Anterior cingulate cortex (tissue), 58 donors: Measurements from ENCODE around the gene SPO11.
"Not testable (repeated sequence)": the region's sequence is repeated elsewhere in the genome, so short reads cannot be mapped to it uniquely, and the experiment has no call there.

Source experiments
- DNase-seq, 58 donors: peaks; one replicate each; lab custom pipeline; 2025; lab: John Stamatoyannopoulos, UW

The SPO11 gene

DNA sequence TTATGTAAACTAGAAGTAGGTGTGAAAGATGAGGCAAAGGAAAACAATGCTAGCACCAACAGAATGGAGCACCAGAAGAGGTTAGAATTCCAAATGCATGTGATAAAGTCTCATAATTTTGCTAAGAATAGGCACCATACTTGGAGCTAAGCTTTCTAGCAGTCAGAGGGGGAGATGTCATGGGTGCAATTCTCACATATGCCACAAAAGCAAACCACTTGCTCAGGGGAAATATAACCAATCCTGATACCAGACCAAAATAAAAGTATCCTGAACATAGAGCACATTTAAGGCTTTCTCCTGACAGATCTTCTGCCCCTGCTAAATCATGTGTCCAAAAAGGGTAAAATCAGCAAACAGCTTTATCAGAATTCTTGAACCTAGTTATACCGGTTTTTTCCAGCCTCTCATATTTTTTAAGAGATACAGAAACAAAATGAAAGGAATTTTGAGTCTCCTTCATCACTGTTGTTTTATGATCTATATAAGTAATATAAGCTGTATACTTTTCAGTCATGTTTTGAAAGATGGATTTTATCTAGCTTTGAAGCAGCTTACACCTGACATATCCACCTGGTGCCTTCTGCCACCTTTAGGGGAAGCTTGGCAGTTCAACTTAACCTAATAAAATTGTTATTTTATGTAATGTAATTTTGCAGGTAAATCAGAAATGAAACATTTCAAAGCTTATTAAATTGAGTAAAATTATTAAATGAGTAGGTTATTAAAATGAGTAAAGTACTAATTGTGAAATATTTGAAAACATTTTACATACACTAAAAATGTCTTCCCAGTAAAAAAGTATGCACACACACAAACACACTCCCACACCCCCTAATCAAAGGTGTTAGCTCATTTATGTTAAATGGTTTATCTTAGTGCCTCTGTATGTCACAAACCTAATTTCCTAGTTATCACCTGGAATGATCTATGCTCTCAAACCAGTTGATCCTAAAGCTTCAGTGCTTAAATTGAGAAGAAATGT lies 2.8 kb downstream of the SPO11 start:
- no peak for DNase-seq

DNA sequence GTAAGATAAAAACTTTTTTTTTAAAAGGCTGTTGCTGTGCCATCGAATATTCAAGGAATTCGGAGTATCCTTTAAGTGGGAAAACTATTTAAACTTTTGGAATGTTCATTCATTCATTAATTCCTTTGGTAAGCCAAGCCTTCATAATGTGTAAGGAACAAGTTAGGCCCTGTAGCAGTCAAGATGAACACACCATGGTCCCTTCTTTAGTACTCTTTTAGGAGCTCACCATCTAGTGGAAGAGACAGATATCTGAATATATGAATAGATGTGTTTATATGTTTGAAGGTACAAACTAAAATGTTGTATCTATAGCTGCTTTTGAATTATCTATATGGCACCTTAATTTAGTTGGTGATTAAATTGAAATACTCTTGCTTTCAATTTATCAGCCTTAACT lies 5.8 kb downstream of the SPO11 start:
- no peak for DNase-seq

DNA sequence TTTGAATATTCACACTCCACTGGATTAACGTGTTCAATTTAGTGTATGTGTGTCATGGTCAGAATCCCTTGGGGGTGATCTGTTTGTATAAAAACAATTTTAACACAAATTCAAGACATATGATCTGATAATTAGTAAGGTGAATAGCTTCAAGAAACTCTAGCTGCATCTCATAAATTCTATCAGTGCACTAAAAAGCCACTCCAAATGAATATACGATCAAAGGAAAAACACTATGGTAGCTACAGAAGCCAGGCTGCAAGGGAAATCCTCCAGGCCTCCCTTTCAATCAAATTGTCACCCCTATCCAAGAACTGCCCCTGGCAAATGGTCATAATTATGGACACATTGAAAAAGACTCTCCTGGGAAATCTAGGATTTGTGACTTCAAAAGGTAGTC lies 12.1 kb downstream of the SPO11 start:
- DNase-seq = no peak

DNA sequence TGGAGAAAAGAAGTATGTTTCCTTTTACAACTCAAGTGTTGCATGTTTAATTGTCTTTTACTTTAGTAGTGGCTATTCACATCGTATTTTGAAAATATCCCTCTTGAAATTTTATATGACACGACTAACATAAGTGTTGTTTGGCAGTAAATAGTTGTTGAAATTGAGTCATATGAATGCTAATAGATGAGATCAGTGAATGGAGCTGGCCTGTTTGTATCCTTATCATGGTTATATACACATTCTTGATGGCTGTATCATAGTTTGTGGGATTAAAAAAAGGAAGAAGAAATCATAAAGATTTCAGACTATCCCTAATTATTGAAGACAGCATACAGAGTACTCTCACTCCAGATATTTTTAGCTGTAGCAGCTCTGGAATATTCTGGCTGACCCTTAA lies 13.2 kb downstream of the SPO11 start:
- DNase-seq = no peak

DNA sequence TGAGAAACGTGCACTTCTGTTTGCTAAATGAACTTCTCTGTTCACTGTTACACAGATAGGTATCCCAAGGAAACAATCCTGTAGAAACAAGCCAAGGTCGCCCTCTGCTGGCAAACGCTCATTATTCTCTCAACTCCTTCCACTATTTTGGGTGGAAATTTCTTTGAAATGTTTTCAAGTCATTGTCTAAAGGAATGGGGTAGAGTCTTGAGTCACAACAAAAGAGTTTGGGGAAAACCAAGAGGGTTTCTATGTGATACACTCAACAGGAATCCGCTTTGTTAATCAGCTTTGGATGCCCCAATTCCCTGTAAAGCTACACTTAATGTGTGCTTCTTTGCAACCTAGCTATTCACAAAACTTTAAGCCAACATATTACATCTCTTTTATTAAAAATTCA lies 16.9 kb downstream of the SPO11 start:
- peak in 48 of 58 donors; percentile 7 to 90 (median 44) for DNase-seq

DNA sequence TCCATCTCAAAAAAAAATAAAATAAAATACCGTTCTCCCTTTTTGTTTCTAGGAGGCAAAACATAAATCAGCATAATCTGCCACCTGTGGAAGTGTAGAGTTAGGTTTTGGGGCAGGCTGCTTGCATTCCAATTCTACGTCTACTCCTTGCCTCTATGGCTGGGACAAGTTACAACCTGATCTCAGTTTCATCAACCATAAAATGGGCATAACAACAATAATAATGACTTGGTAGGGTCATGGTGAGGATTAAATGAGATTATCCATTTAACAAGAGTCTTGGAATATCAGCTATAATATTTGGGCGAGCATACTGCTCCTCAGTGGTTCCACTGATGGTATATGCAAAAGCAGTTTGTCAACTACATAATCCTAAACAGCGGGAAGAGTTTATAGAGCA lies 17.8 kb downstream of the SPO11 start:
- no peak for DNase-seq

DNA sequence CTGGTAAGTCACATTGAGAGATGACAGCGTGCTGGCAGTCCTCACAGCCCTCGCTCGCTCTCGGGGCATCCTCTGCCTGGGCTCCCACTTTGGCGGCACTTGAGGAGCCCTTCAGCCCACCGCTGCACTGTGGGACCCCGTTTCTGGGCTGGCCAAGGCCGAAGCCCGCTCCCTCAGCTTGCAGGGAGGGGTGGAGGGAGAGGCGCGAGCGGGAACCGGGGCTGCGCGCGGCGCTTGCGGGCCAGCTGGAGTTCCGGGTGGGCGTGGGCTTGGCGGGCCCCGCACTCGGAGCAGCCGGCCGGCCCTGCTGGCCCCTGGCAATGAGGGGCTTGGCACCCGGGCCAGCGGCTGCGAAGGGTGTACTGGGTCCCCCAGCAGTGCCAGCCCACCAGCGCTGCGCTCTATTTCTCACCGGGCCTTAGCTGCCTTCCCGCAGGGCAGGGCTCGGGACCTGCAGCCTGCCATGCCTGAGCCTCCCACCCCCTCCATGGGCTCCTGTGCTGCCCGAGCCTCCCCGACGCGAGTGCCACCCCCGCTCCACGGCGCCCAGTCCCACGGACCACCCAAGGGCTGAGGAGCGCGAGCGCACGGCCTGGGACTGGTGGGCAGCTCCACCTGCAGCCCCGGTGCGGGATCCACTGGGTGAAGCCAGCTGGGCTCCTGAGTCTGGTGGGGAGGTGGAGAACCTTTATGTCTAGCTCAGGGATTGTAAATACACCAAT lies 18.8 kb downstream of the SPO11 start:
- DNase-seq = not testable (repeated sequence)

DNA sequence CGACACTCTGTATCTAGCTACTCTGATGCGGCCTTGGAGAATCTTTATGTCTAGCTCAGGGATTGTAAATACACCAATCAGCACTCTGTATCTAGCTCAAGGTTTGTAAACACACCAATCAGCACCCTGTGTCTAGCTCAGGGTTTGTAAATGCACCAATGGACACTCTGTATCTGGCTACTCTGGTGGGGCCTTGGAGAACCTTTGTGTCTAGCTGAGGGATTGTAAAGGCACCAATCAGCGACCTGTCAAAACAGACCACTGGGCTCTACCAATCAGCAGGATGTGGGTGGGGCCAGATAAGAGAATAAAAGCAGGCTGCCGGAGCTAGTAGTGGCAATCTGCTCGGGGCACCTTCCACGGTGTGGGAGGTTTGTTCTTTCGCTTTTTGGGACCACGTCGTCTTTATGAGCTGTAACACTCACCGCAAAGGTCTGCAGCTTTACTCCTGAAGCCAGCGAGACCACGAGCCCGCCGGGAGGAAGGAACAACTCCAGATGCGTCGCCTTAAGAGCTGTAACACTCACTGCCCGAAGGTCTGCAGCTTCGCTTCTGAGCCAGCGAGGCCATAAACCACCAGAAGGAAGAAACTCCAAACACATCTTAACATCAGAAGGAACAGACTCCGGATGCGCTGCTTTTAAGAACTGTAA lies 19.4 kb downstream of the SPO11 start:
- not testable (repeated sequence) for DNase-seq

DNA sequence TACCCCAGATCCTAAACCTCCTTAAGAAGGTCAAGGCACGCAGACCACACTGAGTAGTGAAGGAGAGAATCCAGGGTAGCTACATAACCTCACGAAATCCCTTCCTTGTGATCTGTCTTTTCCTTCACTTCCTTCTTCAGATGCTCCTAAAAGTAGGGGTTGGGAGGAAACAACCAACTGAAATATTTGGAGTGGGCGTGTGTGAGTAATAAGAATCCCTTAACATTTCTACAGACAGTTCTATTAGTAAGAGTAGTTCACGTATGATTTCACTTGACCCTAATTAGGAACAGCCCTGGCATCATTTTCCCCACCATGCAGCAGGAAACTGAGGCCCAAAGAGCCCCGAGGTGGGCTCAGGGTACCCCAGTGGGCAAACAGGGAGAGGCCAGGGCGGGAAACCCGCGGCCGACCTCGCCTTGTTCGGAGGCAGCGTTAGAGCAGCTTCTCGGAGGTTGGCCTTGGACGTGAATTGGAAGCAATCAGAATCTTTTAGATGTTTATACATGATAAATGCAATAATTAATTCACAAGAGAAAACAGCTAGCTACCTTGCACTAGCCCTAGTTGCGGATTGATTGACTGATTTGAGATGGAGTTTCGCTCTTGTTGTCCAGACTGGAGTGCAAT lies 20.6 kb downstream of the SPO11 start:
- no peak for DNase-seq

DNA sequence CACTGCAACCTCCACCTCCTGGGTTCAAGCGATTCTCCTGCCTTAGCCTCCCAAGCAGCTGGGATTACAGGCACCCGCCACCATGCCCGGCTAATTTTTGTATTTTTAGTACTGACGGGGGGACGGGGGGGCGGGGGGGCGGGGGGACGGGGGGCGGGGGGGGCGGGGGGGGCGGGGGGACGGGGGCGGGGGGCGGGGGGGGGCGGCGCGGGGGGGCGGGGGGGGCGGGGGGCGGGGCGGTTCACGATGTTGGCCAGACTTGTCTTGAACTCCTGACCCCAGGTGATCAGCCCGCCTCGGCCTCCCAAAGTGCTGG lies 21.1 kb downstream of the SPO11 start:
- DNase-seq = not testable (repeated sequence)

DNA sequence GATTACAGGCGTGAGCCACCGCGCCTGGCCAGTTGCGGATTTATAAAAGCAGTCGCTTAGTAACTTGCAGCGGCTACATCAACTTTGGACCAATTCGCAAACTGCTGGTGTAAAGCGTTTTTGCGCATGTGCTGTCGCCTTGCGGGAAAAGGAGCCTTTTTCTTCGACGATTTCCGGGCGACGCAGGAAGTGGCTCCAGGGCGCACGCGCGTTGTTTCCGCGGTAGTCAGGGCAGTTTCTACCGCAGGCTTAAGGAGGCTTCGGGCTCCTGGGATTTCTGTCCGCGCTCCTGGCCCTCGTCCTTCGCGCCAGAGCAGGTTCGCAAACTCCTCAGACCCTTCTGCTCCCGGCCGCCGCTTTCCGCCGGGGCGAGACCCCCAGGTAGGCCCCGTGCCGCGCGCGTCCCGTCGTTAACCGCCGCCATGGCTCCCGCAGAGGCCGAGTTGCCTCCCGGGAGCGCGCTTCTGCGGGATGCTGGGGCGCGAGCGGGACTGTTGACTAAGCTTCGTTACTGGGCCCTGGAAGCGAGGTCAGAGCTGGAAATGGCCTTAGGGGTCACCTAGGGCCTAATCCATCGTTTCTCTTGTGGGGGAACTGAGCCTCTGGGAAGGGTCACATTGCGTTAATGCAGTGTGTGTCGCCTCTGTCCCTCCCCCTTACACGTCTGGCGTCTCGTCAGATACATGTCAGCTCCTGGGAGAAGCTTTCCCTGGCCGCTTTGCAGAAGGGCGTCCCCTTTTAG lies 21.6 kb downstream of the SPO11 start, which contains the start of gene RAE1:
RAE1 (plus strand) TSS at position 214 of the 742 bp plus-strand sequence. CDS start 2,784 bp downstream, outside the sequence.
- peak; percentile 17 to 97 (median 86) for DNase-seq

DNA sequence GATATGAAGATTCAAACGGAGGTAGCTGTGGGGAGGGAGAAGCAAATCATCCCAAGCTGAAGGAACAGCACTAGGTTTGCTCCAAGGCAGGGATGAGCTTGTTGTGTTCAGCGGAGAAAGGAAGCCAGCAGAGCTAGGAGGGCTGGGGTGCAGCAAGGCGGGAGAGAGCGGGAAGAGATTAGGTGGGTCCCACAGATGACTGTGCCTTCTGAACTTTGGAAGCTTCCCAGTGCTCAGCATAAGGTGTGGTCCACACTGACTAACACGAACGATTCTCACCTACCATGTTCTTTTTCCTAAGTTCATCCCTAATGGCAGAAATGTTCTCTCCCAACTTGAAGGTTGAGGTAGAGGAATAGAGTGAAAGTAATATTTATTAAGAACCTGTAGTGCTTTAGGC lies 22.7 kb downstream of the SPO11 start:
- DNase-seq = no peak

DNA sequence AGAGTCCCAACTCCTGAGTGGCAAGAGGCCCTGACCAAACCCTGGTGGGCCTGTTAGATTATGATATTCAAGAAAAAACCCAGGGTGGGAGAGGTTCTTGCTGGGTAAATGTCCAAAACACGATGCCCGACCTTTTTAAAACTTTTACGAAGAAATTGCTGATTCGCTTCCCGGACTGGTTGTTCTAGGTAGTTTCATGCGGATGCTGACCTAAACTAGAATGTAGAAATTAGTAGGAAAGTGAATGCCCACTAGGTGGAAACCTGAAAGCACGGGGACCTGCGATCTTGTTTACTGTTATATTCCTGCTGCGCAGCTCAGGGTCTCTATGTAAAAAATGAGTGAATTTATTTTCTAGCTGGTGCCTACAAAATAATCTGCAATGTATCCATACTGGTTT lies 23.7 kb downstream of the SPO11 start:
- DNase-seq = no peak

DNA sequence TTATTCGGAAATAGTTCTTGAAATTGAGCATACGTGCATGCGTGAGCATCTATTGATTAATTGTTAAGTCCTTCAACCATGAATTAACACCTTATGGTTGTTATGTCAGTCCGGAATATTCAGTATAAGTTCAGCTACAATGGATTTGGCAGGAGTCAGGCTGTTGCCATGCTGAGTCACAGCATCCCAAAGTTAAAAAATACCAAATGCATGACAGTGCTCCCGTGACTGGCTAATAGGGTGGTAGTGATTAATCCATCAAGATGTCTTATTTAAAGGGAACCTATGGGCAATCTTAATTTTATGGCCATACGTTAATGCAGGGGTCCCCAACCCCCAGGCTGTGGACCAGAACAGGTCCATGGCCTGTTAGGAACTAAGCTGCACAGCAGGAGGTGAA lies 31.9 kb downstream of the SPO11 start:
- no peak for DNase-seq

DNA sequence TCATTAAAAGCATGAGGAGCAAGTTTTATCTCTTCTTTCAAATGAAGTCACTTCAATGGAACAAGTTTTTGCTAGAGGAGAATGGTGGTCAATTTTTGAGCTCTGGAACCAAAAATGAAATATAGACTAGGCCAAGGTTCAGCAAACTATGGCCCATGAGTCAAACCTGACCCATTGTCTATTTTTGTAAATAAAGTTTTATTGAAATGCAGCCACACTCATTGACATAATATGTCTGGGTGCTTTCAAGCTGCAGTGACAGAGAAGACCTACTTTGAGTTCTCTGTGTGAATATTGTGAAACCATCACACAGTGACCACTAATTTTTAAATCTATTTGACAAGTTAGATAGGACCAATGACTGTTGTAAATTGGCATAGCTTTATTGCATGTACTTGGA lies 34.8 kb downstream of the SPO11 start:
- DNase-seq = no peak

DNA sequence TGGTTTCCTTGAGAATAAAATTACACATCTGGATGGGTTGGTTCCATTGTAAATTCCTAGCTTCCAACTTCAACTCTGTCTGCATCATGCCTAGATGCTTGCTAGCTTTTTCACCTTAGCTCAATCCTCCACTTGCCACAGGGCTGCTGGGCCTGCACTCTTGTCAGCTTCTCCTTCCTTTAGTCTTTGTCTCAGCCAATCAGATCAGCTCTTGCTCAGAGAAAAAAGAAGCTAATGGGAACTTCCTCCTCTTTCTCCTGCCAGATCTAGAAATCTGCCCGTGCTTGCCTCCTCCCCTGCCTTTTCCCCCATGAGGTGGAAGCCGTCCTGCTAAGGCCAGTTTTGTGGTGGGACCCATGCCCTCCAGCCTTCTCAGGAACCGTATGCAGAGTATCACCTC lies 40.0 kb downstream of the SPO11 start:
- no peak for DNase-seq

DNA sequence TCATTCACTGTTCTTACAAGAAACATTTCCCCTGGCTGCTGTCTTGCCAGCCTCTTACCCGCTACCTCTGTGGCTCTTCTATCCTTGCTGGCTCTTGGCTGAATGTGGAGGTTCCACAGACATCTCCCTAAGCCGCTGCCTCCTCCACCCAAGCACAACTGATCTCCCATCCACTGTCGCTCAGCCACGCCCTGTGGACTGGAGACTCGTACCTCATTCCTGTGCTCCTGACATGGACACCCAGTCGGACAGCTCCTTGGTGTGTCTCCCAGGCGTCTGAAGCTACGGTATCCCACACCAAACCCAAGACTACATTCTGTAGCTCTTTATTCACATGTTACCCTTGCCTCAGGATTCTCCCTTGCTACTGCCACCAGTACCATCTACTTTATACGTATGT lies 40.7 kb downstream of the SPO11 start:
- no peak for DNase-seq

DNA sequence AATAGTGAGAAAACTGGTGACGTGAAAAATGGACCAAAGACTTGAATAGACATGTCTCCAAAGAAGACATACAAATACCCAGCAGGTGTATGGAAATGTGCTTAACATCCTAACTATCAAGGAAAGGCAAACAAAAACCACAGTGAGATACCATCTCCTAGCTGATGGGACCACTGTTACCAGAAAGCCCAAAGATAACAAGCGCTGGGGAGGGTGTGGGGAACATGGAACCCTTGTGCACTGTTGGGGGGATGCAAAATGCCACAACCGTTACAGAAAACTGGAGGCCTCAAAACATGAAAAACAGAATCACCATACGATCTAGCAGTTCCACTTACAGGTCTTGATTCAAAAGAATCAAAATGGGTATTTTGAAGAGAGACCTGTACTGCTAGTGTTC lies 41.8 kb downstream of the SPO11 start:
- DNase-seq = no peak

DNA sequence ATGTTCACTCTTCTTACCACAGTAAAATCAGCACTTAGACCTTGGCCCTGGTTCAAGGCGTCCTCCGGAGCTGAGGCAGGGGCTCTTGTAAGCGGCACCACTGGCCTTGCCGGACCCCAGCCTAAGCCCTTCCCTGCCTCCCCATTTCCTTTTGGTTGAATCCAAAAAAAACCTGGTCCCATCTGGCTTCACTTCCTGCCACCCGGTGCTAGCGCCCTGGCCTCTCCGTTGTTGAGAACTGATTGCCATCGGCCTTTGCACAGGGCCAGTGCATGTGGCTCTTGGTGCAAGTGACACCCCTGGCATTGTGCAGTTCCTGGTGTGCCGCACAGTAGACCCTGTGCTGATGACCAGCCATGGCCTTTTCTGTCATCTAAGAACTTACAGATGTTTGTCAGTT lies 42.6 kb downstream of the SPO11 start:
- no peak for DNase-seq
